ENCODE results near the gene GSPT1. TPM values are rescaled to one million over a fixed set of nuclear protein-coding genes. Genes with fewer than 3 reads are reported as not detected.

The GSPT1 gene
- total RNA-seq, 1 donor from 2014 or later: 72.5 TPM

DNA sequence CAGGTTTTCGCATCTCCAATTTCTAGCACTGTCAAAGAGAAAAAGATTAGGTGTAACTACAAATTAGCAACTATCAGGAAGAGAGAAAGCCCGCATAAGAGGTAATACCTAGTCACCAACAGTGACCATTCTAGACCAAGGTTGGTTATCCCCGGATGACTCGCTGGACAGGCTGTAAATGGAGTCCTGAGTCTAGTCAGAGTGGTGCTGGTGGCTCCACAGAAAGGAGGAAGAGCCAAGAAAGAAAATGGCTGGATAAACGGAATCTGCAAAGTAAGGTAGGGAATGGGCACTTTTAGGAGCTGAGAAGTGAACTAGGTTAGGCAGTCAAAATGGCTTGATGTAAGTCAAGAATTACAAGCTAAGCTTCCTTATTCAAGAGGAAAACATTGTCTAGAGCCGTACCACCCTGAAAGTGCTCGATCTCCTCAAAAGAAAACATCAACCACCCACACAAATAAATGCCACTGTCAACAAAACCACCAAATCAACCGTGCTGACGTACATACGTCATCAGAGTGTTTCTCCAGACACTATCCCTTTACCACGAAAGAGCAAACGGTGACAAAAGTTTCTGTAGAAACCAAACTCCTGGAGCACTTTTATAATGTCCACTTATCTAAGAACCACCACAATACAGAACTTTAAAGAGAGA lies 2.2 kb downstream of the GSPT1 start:
- no peak for DNase-seq (ENCODE audit: low spot score)

DNA sequence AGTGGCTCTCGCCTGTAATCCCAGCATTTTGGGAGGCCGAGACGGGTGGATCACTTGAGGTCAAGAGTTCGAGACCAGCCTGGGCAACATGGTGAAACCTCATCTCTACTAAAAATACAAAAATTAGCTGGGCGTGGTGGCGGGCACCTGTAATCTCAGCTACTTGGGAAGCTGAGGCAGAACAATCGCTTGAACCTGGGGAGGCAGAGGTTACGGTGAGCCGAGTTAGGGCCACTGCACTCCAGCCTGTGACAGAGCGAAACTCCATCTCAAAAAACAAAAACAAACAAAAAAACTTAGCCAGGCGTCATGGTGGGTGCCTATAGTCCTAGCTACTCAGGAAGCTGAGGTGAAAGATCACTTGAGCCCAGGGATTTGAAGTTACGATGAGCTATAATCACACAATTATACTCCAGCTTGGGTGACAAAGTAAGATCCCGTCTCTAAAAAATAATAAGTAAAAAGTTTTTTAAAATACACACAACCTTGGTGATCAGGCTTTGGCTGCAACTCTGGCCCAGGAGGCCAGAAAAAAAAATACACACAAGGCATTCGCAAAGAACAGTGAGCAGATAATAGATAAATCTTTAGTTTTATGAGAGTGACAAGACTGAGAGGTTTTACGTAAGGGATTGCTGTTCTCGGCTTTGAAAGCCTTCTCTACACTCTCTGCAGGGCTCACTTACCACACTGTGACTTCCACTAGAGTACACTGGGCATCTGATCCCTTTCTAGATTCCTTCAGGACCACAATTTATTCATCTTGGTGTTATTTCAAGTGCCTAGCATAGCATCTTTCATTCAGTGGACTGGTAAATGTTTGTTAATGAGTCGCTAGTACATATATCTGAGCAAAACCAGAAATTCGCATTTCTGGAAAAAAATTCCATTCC lies 5.9 kb downstream of the GSPT1 start:
- peak; percentile 47 for DNase-seq (ENCODE audit: low spot score)

DNA sequence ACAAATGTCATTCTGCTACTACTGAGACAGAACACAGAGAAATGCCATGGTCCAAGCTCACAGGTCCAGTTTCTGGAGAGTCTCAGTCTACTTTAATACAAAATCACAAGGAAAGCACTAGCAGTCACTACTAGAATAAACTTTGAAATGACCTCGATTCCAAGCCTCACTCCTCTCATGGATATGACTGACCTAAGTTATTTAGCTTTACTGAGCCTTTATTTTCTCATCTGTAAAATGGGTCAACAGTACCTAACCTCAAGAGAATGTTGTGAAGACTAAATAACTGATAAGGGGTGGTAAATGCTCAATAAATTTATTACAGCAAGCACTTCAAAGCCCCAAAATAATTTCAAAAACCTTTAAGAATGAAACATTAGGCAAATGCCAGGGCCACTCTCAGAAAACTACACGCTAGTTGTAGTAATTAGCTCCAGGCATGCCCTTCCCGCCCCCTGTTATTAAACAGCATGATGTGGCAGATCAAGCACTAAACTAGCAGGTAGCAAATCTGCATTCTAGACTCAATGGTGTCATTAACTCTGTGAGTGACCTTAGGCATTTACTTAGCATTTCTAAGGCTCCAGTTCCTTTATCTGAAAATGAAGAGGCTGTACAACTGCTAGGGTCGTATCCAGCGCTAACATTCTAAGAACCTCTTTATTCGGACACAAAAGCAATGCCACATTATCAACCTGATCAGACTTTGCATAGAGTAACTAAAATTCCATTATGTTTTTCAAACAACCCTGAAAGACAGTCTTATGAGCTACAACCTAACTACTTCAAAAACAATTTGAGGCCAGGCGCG lies 8.4 kb downstream of the GSPT1 start:
- no peak for DNase-seq (ENCODE audit: low spot score)

DNA sequence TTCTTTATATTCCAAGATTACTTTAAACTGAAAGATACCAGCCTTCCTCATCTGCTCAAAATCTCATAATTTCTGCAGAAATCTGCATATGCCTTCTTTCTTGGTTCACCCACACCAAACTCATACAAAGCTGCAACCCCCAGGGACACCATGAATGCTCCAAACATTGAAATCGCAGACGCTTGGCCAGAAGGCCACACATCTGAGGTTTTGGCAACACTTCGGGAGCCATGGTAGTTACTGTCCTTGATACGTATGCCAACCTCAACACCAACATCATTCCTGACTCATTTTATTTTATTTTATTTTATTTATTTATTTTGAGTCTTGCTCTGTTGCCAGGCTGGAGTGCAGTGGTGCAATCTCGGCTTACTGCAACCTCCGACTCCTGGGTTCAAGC lies 11.8 kb downstream of the GSPT1 start:
- DNase-seq (ENCODE audit: low spot score): no peak

DNA sequence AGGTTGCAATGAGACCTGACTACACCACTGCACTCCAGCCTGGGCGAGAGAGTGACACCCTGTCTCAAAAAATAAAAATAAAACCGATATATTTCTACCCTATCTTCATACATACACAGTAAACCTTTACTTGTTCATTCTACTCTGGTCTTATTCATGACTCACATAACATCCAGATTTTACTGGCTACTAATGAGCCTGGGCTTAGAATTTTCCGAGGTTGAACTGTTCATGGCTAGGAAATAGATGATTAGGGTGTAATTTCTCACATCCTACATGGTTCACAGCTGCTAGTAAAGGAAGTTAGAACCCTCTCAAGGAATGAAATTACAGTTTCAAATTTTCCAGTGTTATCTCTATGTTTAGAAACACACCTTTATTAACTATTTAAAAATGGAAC lies 14.7 kb downstream of the GSPT1 start:
- DNase-seq (ENCODE audit: low spot score): no peak

DNA sequence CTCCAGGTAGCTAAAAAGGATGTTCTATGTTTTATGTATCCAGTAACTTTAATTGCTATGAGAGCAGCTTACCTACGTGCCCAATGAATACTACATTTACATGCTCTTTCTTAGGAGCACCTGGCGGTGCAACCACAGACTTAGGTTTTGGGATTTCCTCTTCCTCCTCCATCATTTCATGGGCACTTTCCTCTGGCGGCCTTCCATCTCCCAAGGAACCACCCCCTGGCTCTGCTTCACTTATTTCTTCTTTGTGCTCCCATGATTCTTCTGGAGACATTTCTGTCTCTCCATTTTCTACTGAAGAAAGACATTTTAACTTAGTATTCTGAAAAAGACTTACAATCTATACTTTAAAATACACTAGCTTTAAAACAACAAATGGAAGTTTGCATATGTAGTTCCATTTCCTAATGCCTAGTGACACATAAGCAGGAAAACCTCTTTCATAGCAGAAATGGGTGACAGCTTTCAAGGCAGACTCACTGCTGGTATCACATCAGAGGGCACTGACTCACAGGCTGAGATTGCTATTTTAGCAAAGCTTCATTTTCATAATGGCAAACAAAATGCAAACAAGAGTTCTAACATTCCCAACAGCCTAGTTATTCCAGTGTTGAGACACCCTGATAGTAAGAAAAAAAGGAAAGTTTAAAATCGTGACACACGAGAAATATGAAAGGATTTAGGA lies 19.1 kb downstream of the GSPT1 start:
- DNase-seq (ENCODE audit: low spot score): no peak

DNA sequence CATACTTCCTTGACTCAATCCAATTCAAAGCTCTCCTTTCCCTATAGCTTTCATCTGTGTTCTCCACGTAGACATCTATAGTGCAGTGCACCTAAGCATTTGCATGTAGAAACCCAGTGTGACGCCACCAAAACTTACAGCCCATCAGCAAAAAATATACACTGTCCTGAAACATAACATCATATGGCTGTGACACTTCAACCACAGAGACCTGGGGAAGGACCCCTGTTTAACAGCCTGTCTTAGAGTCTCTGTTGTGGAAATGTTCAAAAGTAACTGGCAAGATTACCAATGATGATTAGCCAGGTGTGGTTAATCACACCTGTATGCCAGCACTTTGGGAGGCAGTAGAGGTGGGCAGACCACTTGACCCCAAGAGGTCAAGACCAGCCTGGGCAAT lies 22.2 kb downstream of the GSPT1 start:
- no peak for DNase-seq (ENCODE audit: low spot score)

DNA sequence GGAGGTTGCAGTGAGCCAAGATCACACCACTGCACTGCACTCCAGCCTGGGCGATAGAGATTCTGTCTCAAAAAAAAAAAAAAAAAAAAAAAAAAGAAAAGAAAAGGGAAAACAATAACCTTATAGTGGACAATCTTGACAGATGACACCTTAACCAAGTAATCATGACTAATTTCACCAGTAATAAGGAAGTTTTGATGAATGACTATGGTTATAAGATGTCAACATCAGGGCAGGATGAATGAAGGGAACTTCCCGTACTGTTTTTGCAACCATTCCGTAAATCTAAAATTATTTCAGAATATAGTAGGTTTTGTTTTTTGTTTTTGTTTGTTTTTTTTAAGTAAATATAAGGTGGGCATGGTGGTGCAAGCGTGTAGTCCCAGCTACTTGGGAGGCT lies 23.0 kb downstream of the GSPT1 start:
- no peak for DNase-seq (ENCODE audit: low spot score)

DNA sequence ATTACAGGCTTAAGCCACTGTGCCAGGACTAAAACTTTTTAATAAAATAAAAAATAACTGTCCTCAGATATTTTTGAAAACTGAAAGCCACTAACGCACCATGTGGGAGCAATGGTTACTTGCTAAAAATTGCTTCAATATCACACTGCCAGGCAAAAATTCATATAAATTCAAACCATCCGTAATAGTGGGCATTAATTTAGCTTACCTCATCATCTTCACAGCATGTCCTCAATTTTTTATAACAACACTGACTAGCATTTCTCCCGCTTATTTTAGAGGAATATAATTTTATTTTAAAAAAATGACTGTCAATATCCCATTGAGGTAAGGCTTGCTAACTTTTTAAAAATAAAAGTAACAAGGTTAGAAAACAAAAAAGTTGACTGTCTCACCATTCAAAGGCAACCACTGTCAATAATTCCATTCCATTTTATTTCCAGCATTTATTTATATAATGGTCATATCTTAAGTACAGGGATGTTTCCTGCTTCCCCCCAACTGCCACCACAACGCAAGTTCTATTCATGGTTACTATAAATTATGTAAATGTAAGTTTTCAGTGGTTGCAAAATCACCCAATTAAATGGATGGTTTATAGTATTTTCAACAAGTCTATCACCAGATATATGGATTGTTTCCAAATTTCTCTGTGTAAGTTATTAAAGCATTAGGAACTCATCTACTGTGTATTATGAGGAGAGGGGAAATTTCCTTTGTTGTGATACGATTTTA lies 25.4 kb downstream of the GSPT1 start:
- no peak for DNase-seq (ENCODE audit: low spot score)

DNA sequence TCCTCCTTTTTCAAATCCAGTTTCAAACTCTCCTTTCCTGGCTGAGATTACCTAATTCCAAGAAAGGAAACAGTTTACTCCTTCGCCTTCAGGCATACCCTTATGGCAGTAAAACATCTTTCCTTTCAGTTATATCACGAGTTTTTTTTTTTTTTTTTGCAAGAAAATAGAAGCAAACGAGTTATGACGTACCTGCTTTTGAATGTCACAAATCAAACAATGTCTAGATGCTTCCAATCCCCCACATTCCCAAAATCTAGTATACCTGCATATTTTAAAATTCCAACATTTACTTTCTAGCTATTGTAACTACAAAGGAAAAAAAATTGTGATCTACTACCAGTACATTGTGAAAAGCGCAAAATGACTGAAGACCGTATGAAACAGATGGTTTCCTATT lies 28.9 kb downstream of the GSPT1 start:
- DNase-seq (ENCODE audit: low spot score): no peak

DNA sequence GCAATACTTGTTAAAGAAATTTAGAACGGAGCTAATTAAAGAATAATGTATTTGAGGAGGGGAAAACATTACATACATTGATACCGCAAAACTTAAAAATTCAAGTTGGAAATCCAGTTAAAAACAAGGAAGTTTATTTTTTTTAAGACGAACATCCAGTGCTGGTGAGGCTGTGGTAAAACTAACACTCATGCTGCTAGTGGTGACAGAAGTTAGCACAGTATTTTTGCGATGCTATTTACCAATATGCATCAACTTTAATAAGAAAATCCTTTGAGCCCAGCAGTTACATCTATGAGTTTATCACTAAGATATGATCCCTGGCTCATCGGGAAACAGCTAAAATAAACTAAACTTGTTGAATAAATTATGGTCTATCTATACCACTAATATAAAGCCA lies 31.7 kb downstream of the GSPT1 start:
- DNase-seq (ENCODE audit: low spot score): no peak

DNA sequence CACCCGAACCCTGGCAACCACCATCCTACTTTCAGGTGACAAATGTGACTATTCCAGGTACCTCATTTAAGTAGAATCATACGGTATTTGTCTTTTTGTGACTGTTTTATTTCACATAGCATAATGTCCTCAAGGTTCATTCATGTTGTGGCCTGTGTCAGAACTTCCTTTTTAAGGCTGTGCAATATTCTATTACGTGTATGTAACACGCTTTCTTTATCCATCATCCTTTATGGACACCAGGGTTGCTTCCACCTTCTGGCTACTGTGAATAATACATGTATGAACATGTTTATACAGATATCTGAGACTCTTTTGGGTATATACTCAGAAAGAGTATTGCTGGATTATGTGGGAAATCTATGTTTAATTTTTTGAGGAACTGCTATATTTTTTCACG lies 35.7 kb downstream of the GSPT1 start:
- DNase-seq (ENCODE audit: low spot score): no peak

DNA sequence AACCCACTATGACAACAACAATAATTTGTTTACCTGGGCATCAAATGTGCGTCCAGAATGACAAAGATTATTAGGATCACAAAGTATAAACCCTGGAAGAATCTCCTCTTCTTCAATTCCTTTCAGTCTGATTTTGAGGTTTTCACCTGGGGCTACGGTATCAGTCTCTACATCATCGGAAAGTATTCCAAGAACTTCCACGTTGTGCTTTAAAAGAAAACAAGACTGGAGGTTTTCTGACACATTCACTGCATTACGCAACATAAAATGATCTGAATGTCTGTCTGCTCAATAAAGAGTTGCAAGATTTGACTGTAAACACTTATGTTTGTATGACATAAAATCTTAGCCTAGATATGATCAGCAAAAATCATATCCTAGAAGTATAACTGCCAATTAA lies 38.4 kb downstream of the GSPT1 start:
- no peak for DNase-seq (ENCODE audit: low spot score)

DNA sequence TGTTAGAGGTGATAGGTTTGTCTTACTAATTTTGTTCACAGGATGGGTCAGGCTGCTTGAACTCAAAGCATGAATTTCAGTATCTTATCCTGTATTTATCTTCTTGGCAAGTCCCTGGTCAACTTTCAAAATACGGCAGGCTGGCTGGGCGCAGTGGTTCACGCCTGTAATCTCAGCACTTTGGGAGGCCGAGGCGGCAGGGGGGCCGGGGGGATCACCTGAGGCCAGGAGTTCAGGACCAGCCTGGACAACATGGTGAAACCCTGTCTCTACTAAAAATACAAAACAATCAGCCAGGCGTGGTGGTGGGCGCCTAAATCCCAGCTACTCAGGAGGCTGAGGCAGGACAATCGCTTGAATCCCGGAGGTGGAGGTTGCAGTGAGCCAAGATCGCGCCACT lies 39.5 kb downstream of the GSPT1 start:
- DNase-seq (ENCODE audit: low spot score): no peak

DNA sequence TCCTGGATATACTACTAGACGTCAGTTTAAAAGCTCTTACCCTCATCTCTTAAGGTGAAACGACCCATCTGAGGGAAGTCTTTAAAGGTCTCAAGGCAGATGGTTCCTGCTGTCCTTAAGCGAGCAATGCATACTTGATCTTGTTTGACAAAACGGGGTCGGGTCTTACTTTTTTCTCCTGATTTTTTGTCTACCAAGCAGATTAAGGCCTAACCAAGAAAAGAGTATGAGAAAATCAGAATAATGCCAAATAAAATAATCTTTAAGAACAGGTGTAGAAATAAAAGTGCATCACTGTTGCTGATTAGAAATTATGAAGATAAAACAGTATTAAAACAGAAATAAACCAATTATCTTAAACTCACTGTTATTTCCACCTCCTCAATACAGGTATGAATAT lies 40.0 kb downstream of the GSPT1 start:
- no peak for DNase-seq (ENCODE audit: low spot score)

DNA sequence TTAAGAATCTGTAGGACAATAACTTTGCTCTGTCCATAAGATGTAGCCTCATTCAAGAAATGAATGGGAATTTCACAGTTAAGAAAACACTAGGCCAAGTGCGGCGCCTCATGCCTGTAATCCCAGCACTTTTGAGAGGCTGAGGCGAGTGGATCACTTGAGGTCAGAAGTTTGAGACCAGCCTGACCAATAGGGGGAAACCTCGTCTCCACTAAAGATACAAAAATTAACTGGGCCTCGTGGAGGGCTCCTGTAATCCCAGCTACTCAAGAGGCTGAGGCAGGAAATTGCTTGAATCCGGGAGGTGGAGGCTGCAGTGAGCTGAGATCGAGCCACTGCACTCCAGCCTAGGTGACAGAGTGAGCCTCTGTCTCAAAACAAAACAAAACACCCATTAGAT lies 44.6 kb downstream of the GSPT1 start:
- DNase-seq (ENCODE audit: low spot score): peak; percentile 36

DNA sequence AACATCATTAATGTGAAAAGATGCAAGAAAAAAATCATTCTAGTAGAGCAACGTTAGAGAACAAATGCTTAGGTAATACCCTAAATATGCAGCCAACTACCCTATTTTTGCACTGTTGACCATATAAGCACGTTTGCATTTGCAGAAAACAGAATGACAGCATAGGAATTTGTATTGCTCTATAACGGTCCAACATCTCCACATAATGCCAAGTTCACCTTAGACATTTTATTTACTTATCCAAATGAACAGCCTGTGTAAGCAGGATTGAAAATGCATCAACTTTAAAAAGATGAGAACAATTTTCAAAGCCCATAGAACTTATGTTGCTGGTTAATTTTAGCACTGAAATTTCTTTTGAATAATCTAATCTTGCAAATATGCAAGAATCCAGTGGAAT lies 45.4 kb downstream of the GSPT1 start:
- DNase-seq (ENCODE audit: low spot score): peak; percentile 25

DNA sequence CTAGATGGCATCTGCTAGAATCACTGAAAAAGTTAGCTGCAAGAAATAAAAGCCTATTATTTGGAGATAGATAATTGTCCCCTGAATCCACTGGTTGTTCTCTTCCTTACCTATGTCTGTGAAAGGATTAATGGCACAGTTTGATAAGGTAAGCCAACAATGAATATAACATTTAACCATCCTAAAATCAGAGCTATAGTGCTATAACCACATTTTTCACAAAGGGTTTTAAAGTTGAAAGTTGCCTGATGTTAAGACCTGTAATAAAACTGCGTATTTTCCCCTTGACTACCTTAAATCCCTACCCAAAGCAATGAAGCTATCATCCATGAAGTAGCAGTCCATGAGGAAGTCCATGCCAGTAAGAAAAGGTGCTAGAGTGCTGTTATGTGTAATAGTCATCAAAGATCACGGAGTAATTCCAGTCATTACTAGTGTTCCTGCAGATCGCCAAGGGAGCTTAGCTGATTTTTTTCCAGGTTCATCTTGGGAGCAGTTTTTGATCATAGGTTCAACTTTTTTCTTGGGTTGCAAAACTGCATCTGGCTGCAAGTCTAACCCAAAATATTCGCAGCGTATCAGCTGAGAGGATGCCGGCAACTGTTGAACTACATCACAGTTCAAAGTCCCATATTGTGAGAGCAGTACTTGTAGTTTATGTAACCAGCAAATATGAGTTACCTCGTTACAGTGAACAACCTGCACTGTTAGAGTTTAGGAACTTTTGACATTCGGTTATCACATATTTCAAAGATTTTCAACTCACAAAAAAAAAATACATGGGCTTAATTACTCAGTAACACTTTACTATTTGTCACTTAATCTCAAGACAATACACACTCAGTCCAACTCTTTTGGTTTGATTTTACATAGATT lies 46.2 kb downstream of the GSPT1 start:
- DNase-seq (ENCODE audit: low spot score): no peak

DNA sequence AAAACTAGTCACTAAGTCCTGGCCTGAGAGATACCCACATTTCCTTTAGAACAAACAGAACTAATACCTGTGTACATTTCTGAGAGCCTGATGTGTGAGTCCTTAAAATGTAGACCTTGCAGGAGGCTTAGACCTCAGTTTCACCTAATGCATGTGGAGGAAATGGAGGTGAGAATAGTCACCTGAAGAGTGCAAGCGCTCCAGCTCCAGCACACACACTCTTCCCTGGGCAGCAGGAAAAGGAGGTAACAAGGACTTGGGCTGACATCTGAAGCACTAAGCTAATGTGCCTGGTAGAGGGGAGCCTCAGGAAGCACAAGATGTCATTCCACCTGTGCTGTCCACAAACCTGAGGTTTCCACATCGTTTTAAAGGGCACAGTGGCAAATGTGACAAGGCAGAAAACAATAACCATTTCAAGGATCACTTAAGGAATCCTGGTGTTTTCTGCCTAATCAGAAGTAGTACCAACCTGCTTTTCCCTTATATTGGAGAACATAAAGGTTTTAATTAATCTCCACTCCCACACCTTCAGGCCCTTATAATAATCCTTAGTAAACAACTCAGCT lies 47.3 kb downstream of the GSPT1 start:
- no peak for DNase-seq (ENCODE audit: low spot score)

DNA sequence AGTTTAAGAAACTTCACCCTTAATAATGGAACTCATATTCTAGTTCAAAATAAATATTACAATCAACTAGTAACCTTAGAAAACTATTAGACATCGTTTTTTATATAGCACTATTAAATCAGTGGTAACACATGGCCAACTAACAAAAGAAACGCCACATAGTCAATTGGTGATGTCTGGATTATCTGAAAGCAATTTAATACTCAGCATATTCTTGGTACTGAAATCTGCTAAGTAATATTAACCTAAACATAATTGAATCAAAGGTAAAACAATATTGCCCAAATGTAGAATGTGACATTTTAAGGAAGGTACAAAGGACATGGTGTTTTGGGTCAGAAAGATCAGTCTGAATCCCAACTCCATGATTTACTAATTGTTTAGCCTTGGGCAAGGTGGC lies 53.3 kb downstream of the GSPT1 start:
- DNase-seq (ENCODE audit: low spot score): no peak
